CD14-positive monocyte (primary cell): Measurements from ENCODE around the gene PROK2. TPM values are rescaled to one million over a fixed set of nuclear protein-coding genes. Genes with fewer than 3 reads are reported as not detected.

Experiments
- DNase-seq, 3 donors: peaks; one replicate each; pipeline ENCODE4 v3.0.0-alpha.2; 2011 to 2022
- H2AFZ ChIP-seq: 2 replicates; pipeline ENCODE4 v1.6.0; 2012; ENCODE audit warnings: mild to moderate bottlenecking, low read depth, low read length, inconsistent platforms; ENCODE audit not compliant: insufficient read depth, poor library complexity, severe bottlenecking
- H3K27ac ChIP-seq, 2 donors: 1 replicate in 1 of 2; 2 replicates in 1 of 2; pipeline ENCODE4 v1.5.1; 2012 to 2013; ENCODE audit warnings: low read length in 2 of 2, control low read depth in 1 of 2, inconsistent platforms in 1 of 2, low read depth in 1 of 2, mild to moderate bottlenecking in 1 of 2
- H3K27me3 ChIP-seq, 2 donors: one replicate each; pipeline versions ENCODE4 v1.6.0 to v1.6.1; 2011 to 2013; ENCODE audit warnings: low read length in 2 of 2; ENCODE audit not compliant: control insufficient read depth in 2 of 2, insufficient read depth in 2 of 2
- H3K36me3 ChIP-seq, 2 donors: replicated peaks in 1 of 2; 1 replicate in 1 of 2; 2 replicates in 1 of 2; pipeline versions ENCODE4 v1.5.1 to v1.6.1; 2012 to 2013; ENCODE audit warnings: low read length in 2 of 2, control low read depth in 1 of 2, inconsistent platforms in 1 of 2, mild to moderate bottlenecking in 1 of 2; ENCODE audit not compliant: insufficient read depth in 2 of 2, control insufficient read depth in 1 of 2
- H3K4me1 ChIP-seq, 2 donors: 1 replicate in 1 of 2; 2 replicates in 1 of 2; pipeline versions ENCODE4 v1.5.1 to v1.6.1; 2012 to 2013; ENCODE audit warnings: low read length in 2 of 2, control low read depth in 1 of 2, inconsistent platforms in 1 of 2, mild to moderate bottlenecking in 1 of 2, moderate library complexity in 1 of 2; ENCODE audit not compliant: insufficient read depth in 2 of 2, control insufficient read depth in 1 of 2
- H3K4me2 ChIP-seq: replicated peaks from 2 replicates; pipeline ENCODE3; 2012; ENCODE audit warnings: low read length, moderate library complexity, mild to moderate bottlenecking; ENCODE audit not compliant: poor library complexity, severe bottlenecking; ENCODE audit errors: extremely low read depth
- H3K4me3 ChIP-seq, 3 experiments: fragments of 200-600 bp in 1 of 3; sonication (generic) in 1 of 3; replicated peaks in 1 of 3; 1 replicate in 2 of 3; 2 replicates in 1 of 3; pipeline ENCODE4 v1.5.1; 2011 to 2013; ENCODE audit warnings: low read length in 3 of 3, mild to moderate bottlenecking in 3 of 3, control low read depth in 2 of 3, low read depth in 2 of 3, inconsistent platforms in 1 of 3, moderate library complexity in 1 of 3
- H3K79me2 ChIP-seq: 2 replicates; pipeline ENCODE4 v1.6.0; 2012; ENCODE audit warnings: mild to moderate bottlenecking, control low read depth, inconsistent platforms, low read length, moderate library complexity; ENCODE audit not compliant: insufficient read depth
- H3K9ac ChIP-seq: 2 replicates; pipeline ENCODE4 v1.6.0; 2017; ENCODE audit warnings: low read length, mild to moderate bottlenecking; ENCODE audit not compliant: insufficient read depth, poor library complexity, severe bottlenecking
- H3K9me3 ChIP-seq, 2 donors: replicated peaks in 1 of 2; 1 replicate in 1 of 2; 2 replicates in 1 of 2; pipeline versions ENCODE4 v1.5.1 to v1.6.1; 2012 to 2013; ENCODE audit warnings: low read length in 2 of 2, control low read depth in 1 of 2; ENCODE audit not compliant: control insufficient read depth in 1 of 2, insufficient read depth in 1 of 2
- H4K20me1 ChIP-seq: 2 replicates; pipeline ENCODE4 v1.6.0; 2012; ENCODE audit warnings: mild to moderate bottlenecking, low read length, control low read depth, moderate library complexity; ENCODE audit not compliant: insufficient read depth
- H3K27ac Mint-ChIP-seq, 7 donors: one replicate each; pipeline ENCODE4 v1.8.0; 2020; ENCODE audit warnings: mild to moderate bottlenecking in 7 of 7, mixed read lengths in 7 of 7, moderate library complexity in 6 of 7, inconsistent platforms in 2 of 7
- H3K27me3 Mint-ChIP-seq, 3 donors: one replicate each; pipeline ENCODE4 v1.8.0; 2021 to 2022; ENCODE audit warnings: low read depth in 3 of 3, mild to moderate bottlenecking in 3 of 3, mixed read lengths in 3 of 3, moderate library complexity in 3 of 3, inconsistent platforms in 1 of 3
- H3K36me3 Mint-ChIP-seq, 2 donors: one replicate each; pipeline ENCODE4 v1.8.0; 2020; ENCODE audit warnings: mixed read lengths in 2 of 2, inconsistent platforms in 1 of 2, mild to moderate bottlenecking in 1 of 2
- H3K4me1 Mint-ChIP-seq: one replicate; pipeline ENCODE4 v1.8.0; 2020; ENCODE audit warnings: mild to moderate bottlenecking, mixed read lengths
- H3K4me3 Mint-ChIP-seq, 2 donors: one replicate each; pipeline ENCODE4 v1.8.0; 2020; ENCODE audit warnings: mild to moderate bottlenecking in 2 of 2, mixed read lengths in 2 of 2, moderate library complexity in 1 of 2
- H3K9me3 Mint-ChIP-seq, 7 donors: one replicate each; pipeline ENCODE4 v1.8.0; 2020 to 2022; ENCODE audit warnings: mixed read lengths in 7 of 7, mild to moderate bottlenecking in 6 of 7, moderate library complexity in 6 of 7, inconsistent platforms in 2 of 7
- CTCF ChIP-seq: fragments of 200-600 bp; IDR thresholded peaks from one replicate; pipeline ENCODE4 v1.8.0; 2022; ENCODE audit warnings: antibody characterized with exemption, mild to moderate bottlenecking
- WGBS: methylation state at CpG from one replicate; pipeline ENCODE4 v1.1.5; 2013; ENCODE audit warnings: missing lambda C conversion rate; ENCODE audit not compliant: insufficient coverage; 5-methylcytosine and 5-hydroxymethylcytosine counted together
- intact Hi-C, 2 donors: fragments of 100-400 bp; cut with micrococcal nuclease; formaldehyde crosslinking; loops; one replicate each; pipeline versions ENCODE4 v1.15.0 to v1.15.1; 2023
- polyA plus RNA-seq, 3 donors: library from polyadenylated mRNA; depleted of rRNA in 1 of 3; unstranded in 2 of 3; stranded (reverse) in 1 of 3; fragments of 300-500 nt in 2 of 3; fragments of >200 nt in 1 of 3; fragmentation: Illumina TruSeq in 2 of 3; gene quantifications; 1 replicate in 2 of 3; 2 replicates in 1 of 3; pipeline ENCODE4 v1.2.3, GENCODE V29; 2012 to 2021

The PROK2 gene
- polyA plus RNA-seq, 3 donors, result 25.4 to 81.7 (median 37.8) TPM

- Histone ChIP-seq H4K20me1 (no peaks in the 10 kb centered on the region), H3K27me3 (no peaks in the 10 kb centered on the region), H2AFZ (no peak overlapping the region), H3K4me1 (peaks cover 8 to 19% of the 10 kb centered on the region in 2 donors), H3K9ac (no peak overlapping the region), H3K36me3 (no peaks in the 10 kb centered on the region), H3K79me2 (no peaks in the 10 kb centered on the region), H3K27ac (peak overlapping the region in 1 of 2 donors; percentile 6), H3K4me3 (no peak overlapping the region), H3K9me3 (no peaks in the 10 kb centered on the region), H3K4me2 (no peak overlapping the region)
- Mint-ChIP-seq H3K27ac (no peak overlapping the region), H3K4me1 (peaks cover 23% of the 10 kb centered on the region), H3K27me3 (peaks cover 0 to 2% (median 0%) of the 10 kb centered on the region in 3 donors), H3K9me3 (peaks cover 0 to 7% (median 2%) of the 10 kb centered on the region in 7 donors), H3K36me3 (peaks cover 0 to 2% of the 10 kb centered on the region in 2 donors), H3K4me3 (no peak overlapping the region)
- no peak for DNase-seq
- no CpG with 5 or more reads among the region's 4 CpGs for WGBS
- intact Hi-C loops, result no loop called here
- no peak for TF ChIP-seq CTCF
Observed at GRCh38 chr3:71813073-71813472, 28.1 kb upstream of the PROK2 start.

GRCh38 chr3:71810056-71810455 is 25.1 kb upstream of the PROK2 start:
- Histone ChIP-seq H3K36me3 (no peaks in the 10 kb centered on the region), H2AFZ (no peak overlapping the region), H3K4me2 (no peak overlapping the region), H3K27me3 (no peaks in the 10 kb centered on the region), H3K79me2 (no peaks in the 10 kb centered on the region), H3K9me3 (no peaks in the 10 kb centered on the region), H3K4me1 (peaks cover 19 to 38% of the 10 kb centered on the region in 2 donors), H4K20me1 (no peaks in the 10 kb centered on the region), H3K9ac (no peak overlapping the region), H3K4me3 (no peak overlapping the region), H3K27ac (no peak overlapping the region)
- Mint-ChIP-seq H3K9me3 (peaks cover 0 to 7% (median 2%) of the 10 kb centered on the region in 7 donors), H3K4me3 (no peak overlapping the region), H3K36me3 (peaks cover under 1 to 2% of the 10 kb centered on the region in 2 donors), H3K4me1 (peaks cover 35% of the 10 kb centered on the region), H3K27me3 (peaks cover 0 to 2% (median 0%) of the 10 kb centered on the region in 3 donors), H3K27ac (no peak overlapping the region)
- 93% methylated on average over 2 of the region's 3 CpGs for WGBS
- TF ChIP-seq CTCF, result no peak
- intact Hi-C loops, result no loop called here
- no peak for DNase-seq
